GM04503 (cell line): Measurements from ENCODE around the gene ZNF124.
"Not testable (repeated sequence)": the region's sequence is repeated elsewhere in the genome, so short reads cannot be mapped to it uniquely, and the experiment has no call there.

Experiments
- DNase-seq: peaks from one replicate; pipeline ENCODE4 v3.0.0-alpha.2; 2012; ENCODE audit warnings: low read depth

ZNF124 gene

DNA sequence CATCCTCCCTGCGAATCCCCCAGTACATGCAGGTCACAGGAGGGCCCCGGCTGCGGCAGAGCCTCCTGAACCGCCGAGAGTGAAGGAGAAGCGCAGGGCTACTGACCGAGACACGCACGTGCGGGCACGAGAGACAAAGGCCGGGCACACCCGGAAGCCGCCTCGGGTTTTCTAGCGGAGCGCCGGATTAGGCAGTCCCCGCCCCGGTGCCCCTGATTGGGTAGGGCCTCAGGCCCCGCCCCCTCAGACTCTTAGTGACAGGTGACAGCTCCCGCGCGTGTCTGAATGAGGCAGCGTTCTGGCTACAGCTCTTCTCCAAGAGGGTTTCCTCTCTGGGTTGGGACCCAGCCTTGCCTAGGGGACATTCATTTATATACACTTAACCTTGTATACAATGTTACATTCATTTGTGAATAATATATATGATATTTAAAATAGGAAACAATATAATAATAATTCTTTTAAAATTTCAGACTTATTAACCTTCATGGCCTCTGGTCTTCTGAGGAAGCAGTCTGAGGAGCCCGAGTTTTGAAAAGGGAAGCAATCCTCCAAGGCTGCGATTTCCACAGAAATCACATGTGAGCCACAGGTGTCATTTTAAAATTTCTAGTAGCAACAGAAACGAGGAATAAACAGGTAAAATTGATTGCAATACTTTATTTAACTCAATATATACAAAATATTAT is at the start of gene ZNF124:
Gene ZNF124, minus strand, starts transcription at position 146 of the 689 bp plus-strand sequence. Its CDS starts 143 bp downstream, at position 3.
- not testable (repeated sequence) for DNase-seq

DNA sequence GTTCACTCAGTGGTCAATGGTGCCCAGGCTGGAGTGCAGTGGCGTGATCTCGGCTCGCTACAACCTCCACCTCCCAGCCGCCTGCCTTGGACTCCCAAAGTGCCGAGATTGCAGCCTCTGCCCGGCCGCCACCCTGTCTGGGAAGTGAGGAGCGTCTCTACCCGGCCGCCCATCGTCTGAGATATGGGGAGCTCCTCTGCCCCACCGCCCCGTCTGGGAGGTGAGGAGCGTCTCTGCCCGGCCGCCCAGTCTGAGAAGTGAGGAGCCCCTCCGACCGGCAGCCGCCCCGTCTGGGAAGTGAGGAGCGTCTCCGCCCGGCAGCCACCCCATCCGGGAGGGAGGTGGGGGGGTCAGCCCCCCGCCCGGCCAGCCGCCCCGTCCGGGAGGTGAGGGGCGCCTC is 48.5 kb upstream of the ZNF124 start:
- not testable (repeated sequence) for DNase-seq

DNA sequence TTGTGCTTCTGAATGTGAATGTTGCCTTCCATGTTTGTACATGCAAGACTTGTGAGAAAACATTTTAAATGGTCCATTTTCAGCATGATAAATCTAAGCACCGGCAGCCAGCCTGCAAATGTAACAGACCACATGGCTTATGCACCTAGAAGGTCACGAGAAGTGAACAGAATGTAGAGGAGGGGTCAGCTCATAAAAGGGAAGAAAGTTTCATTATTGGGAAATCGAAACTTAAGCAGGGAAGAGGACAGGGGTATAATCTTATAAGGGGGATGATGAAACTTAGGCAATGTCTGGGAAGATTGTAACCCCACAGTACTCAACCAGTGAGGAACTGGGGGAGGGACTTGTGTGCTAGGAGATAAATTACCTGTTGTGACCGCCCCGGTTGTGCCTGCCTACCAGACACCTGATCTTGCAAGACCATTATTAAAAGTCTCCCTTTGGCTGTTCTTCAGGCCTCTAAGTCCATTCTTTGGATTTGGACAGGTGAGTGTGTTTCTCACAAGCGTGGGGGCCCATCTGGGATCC is 46.4 kb upstream of the ZNF124 start:
- no peak for DNase-seq

DNA sequence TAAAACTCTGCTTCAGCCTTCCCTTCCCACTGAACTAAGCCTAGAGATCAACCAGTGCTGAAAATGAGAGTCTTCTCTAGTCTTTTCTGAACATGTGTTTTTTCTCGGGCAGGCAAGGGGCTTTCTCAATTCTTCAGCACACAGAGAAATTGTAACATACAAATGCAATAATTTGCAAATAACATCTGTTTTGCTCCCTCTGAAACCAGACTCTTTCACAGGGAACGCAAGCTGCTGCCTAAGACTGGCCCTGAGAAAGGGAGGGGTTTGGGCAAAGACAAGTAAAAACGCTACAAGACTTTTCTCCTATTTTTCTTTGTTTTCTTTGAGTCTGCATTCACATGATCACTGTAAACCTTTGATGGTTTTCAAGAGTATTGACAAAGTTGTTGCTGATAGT is 44.4 kb upstream of the ZNF124 start:
- DNase-seq, result no peak

DNA sequence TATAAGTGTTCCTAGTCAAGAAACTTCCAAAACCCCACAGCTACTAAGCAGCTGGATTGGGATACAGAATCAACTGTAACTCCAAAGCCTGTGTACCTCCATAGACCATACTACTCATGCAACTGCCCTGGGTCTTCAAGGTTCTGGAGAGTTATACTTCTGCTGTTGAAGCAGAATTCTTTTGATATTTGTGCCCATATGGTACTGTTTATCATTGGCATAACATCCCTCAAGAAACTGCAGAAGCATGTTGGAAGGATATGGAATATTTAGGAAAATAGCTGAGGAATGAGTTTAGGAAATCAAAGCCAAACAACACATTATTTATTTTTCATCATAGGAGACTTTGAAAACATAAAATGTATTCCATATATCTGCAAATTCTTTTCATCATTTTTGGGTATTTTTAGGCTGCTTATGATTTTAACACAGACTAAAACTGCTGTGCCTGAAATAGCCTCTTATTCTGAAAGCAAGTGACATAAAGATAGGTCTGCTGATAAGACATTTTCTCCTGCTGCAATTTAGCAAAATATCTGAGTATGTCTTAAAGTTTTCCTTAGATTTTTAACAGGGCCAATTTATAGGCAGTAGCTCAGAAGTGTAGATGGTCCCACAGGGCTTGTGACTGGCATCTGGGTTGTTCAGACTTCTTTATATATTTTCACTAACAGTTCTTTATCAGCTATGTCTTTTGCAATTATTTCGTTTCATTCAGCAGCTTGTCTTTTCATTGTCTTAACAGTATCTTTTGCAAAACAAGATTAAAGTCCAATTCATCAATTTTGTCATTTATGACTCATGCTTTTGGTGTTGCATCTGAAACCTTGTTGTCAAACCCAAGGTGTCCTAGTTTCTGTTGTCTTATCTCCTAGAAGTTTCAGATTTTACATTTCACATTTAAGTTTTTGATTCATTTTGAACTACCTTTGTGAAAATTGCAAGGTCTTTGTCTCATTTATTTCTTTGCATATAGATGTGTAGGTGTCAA is 41.1 kb upstream of the ZNF124 start:
- DNase-seq, result no peak

DNA sequence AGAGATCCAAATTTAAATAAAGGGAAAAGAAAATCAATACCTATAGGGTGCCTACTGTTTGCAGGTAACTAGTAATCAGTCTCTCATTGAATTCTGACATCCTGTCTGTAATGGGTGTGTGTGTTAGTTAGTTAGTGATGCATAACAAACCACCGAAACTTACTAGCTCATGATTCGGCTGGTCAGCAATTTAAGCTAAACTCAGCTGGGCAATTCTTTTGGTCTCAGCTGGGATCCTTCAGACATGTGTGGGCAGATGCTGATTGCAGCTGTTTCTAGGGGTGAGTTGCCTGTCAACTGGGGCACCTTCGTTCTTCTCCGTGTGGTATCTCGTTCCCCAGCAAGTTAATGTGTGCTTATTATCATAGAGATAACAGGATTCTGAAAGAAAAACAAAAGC is 40.2 kb upstream of the ZNF124 start:
- DNase-seq, result no peak

DNA sequence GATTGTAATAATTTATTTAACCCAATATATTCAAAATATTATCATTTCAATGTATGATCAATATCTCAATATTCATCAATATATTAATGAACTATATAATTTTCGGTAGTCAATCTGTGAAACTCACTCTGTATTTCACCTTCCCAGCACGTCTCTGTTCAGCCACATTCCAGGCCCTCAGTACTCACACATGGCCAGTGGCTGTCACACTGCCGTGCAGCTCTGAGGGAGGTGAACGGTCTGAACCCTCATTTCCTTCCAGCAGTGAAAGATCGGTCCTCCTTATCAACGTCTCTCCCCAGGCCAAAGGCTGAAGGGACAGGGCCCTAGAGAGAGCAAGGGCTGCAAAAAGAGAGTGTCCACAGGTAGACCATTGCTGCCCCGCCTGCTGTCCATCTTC is 39.5 kb upstream of the ZNF124 start:
- no peak for DNase-seq

DNA sequence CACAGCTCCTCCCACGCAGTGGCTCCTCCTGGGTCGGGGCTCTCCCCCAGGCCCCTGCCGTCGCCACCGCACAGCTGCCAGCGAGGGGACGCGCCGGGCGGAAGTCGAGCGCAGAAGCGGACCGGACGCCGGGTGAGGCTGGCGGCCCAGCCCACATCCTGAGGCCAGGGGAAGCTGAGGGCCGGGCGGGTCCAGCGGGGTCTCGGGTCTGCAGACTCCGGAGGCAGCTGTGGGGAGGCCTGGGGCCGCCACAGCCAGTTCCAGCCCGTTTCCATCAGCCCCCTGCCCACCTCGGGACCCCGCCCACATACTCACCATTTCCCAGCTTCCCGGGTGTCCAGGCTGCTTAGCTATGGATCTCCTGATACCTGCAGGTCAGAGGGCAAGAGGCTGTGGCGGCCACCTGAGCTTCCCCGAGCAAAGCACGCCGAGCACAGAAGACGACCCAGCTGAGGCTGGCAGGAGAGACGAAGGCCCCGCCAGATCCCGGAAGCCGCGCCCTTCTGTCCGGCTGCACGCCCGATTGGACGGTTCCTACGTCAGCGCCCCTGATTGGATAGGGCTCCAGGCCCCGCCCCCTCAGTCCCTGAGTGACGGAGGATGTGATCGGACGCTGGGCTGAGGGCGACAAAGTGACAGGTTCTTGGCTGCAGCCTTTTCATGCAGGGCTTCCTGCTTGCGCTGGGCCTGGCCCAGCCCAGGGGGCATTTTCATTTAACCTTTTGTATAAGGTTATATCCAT is 38.7 kb upstream of the ZNF124 start:
- DNase-seq, result peak; percentile 51

DNA sequence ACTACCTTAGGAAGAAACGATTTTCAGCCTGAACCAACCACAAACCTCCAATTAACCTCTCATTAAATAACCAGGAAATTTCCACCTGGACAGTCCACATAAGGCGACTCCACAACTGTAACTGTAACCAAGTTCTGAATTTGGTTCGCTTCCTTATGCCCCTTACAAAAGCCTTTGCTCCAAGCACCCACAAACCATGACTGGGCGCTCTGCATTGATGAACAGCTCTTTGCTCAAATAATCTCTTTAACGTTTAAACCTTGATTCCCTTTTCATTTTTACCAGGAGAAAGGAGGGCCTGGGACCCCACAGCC is 38.2 kb upstream of the ZNF124 start:
- no peak for DNase-seq

DNA sequence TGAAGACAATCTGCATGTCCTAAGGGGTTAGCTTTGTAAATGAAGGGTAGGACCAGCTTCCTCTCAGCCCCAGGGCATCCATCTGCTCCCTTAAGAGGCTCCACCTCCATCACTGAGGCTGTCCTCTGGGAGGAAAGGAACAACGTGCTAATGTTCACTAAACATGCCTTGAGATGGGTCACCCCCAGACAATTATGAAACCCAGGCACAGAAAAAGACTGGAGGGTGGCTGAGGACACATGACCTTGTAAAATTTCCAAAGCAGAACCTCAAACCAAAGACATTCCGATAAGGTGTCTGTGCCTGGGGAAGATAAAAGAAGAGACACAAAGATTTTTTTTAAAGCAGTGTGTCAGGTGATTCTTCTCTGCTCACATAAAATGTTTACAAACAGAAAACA is 37.6 kb upstream of the ZNF124 start:
- DNase-seq, result no peak

DNA sequence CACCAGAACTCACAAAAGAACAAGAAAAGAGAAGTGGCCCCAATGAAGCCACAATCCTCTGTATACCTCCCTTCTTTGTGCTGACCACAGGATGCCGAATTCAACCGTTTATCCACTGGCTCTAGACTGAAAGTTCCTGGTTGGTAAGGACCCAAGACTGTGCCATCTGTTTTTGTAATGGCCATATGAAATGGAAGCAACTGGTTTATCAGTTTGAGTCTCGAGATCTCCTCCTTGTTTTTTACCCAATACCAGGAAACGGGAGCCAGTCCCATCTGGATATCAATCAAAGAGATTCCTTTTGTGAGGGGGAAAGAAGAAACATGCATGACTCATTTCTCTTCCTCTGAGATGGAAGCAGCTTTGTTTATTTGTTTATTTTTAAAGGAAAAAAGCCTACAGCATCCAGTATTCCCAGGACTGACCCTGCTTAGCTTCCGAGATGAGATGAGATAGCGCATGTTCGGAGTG is 32.4 kb upstream of the ZNF124 start:
- no peak for DNase-seq

DNA sequence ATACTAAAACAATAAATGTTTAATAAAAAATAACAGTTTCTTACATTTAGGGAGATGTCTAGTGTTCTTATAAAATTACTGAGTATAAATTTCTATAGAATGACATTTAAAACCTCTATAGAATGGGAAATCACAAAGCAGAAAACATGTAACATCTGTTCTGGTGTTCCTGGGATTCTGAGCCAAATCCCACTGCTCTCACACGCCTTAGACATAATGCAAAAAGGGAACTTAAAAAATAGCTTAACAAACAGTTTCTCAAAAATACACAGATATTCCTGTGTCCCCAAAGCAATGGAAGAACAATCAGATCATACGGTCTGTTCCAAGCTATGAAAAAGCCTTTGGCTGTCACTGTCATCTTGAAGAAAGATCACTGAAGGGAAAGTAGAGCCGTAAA is 27.0 kb upstream of the ZNF124 start:
- no peak for DNase-seq

DNA sequence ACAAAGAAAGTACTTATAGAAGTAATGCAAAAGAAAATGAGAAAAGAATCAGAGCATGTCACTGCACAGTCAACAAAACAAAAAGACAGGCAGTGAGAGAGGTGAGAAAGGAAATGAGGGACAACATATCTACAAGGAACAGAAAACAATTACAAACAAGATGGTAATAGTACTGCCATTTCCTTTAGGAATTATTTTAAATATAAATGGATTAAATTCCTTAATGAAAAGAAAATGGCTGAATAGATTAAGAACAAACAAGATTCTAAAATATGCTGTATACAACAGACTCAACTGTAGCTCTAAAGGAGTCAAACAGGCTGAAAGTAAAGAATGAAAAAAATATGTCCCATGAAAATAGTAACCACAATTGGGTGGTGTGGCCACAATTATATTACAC is 22.1 kb upstream of the ZNF124 start:
- DNase-seq, result no peak

DNA sequence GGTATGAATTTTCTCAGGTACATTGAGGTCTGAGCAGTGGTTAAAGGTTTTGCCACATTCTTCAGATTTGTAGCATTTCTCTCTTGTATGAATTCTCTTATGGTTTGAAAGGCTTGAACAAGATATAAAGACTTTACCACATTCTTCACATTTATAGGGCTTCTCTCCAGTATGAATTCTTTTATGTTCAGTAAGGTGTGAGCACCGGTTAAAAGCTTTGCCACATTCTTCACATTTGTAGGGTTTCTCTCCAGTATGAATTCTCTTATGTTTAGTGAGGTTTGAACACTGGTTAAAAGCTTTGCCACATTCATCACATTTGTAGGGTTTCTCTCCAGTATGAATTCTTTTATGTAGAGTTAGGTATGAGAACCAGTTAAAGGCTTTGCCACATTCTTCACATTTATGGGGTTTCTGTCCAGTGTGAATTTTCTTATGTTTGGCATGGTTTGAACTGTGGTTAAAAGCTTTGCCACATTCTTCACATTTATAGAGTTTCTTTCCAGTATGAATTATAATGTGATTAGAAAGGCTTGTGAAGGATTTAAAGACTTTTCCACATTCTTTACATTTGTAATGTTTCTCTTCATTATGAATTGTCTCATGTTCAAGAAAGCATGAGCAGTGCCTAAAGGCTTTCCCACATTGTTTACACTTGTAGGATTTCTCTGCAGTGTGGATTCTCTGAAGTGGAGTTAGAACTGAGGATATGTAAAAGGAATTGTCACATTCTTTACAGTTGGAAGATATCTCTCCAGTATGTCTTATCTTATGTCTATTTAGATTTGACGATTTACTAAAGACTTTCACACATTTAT is 18.4 kb upstream of the ZNF124 start:
- DNase-seq, result no peak

DNA sequence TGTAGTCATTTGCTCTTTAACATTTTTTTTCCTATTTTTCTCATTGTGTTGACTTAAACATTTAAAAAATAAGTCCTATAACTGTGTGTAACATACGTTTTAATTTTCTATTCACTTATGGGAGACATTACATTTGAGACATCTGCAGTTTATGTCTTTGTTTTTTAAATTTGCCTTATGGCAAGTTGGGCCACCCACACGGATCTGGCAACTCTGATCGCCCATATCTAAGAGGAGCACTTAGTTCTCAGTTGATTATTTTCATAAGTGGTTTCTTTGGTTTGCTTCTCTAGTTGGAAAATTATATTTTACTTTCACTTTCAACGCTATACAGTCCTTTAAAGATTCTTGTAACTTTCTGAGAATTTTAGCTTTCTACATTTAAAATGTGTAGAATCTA is 13.8 kb upstream of the ZNF124 start:
- DNase-seq, result no peak

DNA sequence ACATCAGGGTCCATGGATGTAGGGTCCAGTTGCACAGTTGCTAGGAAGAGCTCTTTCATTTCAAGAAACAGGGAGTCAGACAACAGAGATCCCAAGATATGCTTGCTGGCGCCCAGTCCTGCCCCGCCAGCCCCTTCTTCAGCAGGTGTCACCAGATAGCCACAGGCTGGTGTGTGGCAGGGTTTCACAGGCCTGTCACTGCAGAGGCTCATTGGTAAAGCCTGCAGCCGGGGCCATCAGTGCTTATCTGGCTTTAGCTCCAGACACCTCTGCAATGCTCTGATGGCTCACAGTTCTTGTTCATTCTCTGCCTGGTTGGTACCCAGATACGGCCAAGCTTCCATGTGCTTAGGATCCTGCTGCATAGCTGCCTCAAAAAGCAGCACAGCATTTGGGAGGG is 12.4 kb upstream of the ZNF124 start:
- no peak for DNase-seq

DNA sequence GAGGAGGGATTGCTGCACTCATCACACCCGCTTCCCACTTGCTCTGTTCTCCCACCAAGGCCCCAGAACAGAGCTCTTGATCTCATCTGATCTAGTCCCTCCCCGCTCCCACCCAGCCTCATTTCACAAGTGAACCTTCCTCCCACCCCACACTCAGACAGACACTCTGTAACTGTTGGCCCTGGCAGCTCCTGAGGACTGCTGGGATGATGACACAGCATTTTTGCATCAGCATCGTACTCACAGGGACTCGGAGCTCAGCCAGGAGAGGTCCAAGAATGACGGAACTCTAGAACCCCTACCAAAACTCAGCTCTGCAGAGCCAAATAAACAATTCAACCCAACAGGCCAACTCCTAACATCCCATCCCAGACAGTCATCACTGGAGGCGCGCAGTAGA is 11.2 kb upstream of the ZNF124 start:
- DNase-seq, result no peak

DNA sequence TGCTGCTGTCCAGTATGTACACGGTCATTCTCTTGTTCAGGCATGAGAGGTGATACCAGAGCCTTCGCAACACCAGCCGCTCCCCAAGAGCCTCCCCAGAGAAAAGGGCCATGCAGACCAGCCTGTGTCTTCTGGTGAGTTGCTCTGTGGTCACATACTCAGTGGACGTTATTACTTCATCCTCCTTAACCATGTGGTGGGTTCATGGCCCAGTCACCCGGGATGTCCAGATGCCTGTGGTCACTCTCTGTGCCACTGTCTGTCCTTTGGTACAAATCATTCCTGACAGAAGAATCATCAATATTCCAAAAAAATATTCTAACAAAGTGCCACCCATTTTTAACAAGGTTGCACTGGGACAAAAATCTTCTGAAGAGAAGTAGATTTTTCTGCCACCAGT is 8.8 kb upstream of the ZNF124 start:
- no peak for DNase-seq

DNA sequence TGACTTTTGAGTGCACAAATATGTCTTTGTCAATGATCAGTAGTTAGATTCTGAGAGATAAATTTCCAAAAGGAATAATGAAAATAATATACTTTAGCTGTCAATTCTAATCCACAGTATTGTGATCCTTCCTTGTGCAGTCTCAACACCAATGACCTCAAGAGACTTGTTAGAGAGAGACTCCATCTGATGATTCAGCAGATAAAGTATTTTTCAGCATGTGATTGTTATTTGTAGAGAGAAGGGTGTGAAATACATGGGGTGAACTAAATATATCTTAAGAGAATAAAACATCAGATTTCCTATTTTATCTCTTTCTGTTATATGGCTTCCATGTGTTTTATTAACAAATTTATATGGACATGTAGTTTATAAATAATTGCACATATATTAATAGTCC is 5.9 kb upstream of the ZNF124 start:
- peak; percentile 4 for DNase-seq

DNA sequence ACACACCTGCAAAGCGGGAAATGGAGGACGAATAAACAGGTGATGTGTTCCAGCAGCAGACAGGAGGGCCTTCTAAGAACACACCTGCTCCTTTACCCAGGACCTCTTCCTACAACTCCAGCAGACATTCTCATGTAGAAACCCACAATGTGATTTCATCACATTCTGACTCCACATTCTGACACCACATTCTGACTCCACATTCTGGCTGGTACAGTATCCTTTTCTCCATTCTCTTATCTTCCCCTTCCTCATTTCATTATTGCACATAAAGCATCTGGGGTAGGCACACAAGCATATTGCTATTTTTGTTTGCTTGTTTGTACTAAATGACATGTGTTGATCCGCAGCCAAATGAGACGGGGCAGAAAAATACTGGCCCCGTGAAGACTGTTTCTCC is 3.6 kb upstream of the ZNF124 start:
- DNase-seq, result no peak

DNA sequence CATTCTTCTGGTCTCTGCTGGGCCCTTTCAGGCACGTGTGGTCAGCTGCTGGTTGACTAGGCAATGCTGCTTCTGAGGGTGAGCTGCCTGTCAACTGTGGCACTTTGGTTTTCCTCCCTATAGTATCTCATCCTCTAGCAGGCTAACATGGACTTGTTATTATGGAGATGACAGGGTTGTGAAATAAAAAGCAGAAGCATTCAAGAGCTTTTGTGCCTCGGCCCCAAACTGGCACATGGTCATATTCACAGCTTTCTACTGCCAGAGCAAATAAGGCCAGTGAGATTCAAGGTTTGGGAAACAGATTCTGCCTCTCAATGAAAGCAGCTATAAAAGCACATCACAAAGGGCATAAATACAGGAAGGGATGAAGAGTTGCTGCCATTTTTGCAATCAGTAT is 1.6 kb upstream of the ZNF124 start:
- no peak for DNase-seq

DNA sequence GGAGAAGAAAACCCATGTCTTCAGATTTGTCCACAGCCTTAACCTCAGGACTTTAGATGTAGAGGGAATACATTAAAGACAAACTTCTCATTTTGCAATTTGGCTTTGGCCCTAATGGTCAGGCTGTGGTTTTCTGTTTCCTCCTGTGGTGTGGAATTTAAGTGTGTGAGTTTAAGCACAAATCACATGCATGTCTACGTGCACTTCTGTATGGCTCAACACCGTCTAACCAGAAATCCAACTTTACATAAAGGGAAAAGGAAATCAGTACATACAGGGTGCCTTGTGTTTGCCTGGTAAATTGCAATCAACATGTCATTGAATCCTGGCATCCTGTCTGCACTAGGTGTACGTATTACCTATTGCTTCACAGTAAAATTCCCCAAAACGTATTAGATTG is 1.2 kb upstream of the ZNF124 start:
- DNase-seq, result no peak
